SKM-1 (cell line): Measurements from ENCODE around the gene TENM4.

ENCODE experiments used
- DNase-seq: peaks from one replicate; lab custom pipeline; 2025; ENCODE audit not compliant: unreplicated experiment; lab: John Stamatoyannopoulos, UW

TENM4 gene

GRCh38 chr11:79449040-79449439 is 8.2 kb upstream of the TENM4 start:
- DNase-seq: no peak

GRCh38 chr11:79447038-79447786 is 6.4 kb upstream of the TENM4 start:
- DNase-seq: no peak

GRCh38 chr11:79444923-79445322 is 4.1 kb upstream of the TENM4 start:
- no peak for DNase-seq

- DNase-seq: no peak
Measured at GRCh38 chr11:79441461-79441875, 638 bp upstream of the TENM4 start.

- no peak for DNase-seq
Measured at GRCh38 chr11:79439886-79440570, 802 bp downstream of the TENM4 start.

- no peak for DNase-seq
Measured at GRCh38 chr11:79439410-79439885, 1.4 kb downstream of the TENM4 start.

GRCh38 chr11:79438631-79439409 is 2.0 kb downstream of the TENM4 start:
- DNase-seq: no peak

- DNase-seq: no peak
Measured at GRCh38 chr11:79437981-79438630, 2.7 kb downstream of the TENM4 start.

GRCh38 chr11:79437278-79437980 is 3.4 kb downstream of the TENM4 start:
- DNase-seq: no peak

GRCh38 chr11:79436919-79437277 is 3.9 kb downstream of the TENM4 start:
- DNase-seq: no peak

- no peak for DNase-seq
Measured at GRCh38 chr11:79434283-79434682, 6.5 kb downstream of the TENM4 start.

- no peak for DNase-seq
Measured at GRCh38 chr11:79432138-79432537, 8.7 kb downstream of the TENM4 start.

- no peak for DNase-seq
Measured at GRCh38 chr11:79431535-79431934, 9.3 kb downstream of the TENM4 start.

GRCh38 chr11:79430280-79430679 is 10.6 kb downstream of the TENM4 start:
- no peak for DNase-seq

- DNase-seq: no peak
Measured at GRCh38 chr11:79428406-79428805, 12.4 kb downstream of the TENM4 start.

- DNase-seq: no peak
Measured at GRCh38 chr11:79427611-79428327, 13.1 kb downstream of the TENM4 start.

GRCh38 chr11:79427126-79427525 is 13.7 kb downstream of the TENM4 start:
- DNase-seq: no peak

GRCh38 chr11:79425463-79425862 is 15.4 kb downstream of the TENM4 start:
- DNase-seq: no peak

- no peak for DNase-seq
Measured at GRCh38 chr11:79423736-79424135, 17.1 kb downstream of the TENM4 start.

- no peak for DNase-seq
Measured at GRCh38 chr11:79422866-79423265, 18.0 kb downstream of the TENM4 start.
